ENCODE data around the gene MRPS21.

Gene MRPS21

GRCh38 chr1:150293433-150294253 is at the start of gene MRPS21:
Gene MRPS21 (plus strand): TSS chr1:150293861. CDS start chr1:150294367, 506 bp downstream.
- DNase-seq (ENCODE audit: low read depth in 2 of 2) = peak; percentile 50 to 61

- DNase-seq (ENCODE audit: low read depth in 2 of 2) = no peak
Measured at GRCh38 chr1:150249936-150250335, 43.7 kb upstream of the MRPS21 start.

GRCh38 chr1:150256198-150256553 is 37.5 kb upstream of the MRPS21 start:
- DNase-seq (ENCODE audit: low read depth in 2 of 2) = no peak

GRCh38 chr1:150256554-150257341 is 36.9 kb upstream of the MRPS21 start:
- DNase-seq (ENCODE audit: low read depth in 2 of 2) = no peak

- DNase-seq (ENCODE audit: low read depth in 2 of 2) = no peak
Measured at GRCh38 chr1:150257624-150258585, 35.8 kb upstream of the MRPS21 start, which contains the start of gene CA14. Gene CA14 (plus strand): TSS chr1:150257774. CDS start chr1:150258129, 355 bp downstream.

GRCh38 chr1:150259217-150259616 is 34.4 kb upstream of the MRPS21 start:
- no peak for DNase-seq (ENCODE audit: low read depth in 2 of 2)

- no peak for DNase-seq (ENCODE audit: low read depth in 2 of 2)
Measured at GRCh38 chr1:150259758-150260669, 33.6 kb upstream of the MRPS21 start.

GRCh38 chr1:150261367-150261766 is 32.3 kb upstream of the MRPS21 start:
- DNase-seq (ENCODE audit: low read depth in 2 of 2) = no peak

GRCh38 chr1:150262388-150263320 is 31.0 kb upstream of the MRPS21 start:
- no peak for DNase-seq (ENCODE audit: low read depth in 2 of 2)

- DNase-seq (ENCODE audit: low read depth in 2 of 2) = no peak
Measured at GRCh38 chr1:150263549-150263948, 30.1 kb upstream of the MRPS21 start.

GRCh38 chr1:150267896-150268295 is 25.8 kb upstream of the MRPS21 start:
- DNase-seq (ENCODE audit: low read depth in 2 of 2) = no peak

- DNase-seq (ENCODE audit: low read depth in 2 of 2) = no peak
Measured at GRCh38 chr1:150268340-150268704, 25.3 kb upstream of the MRPS21 start.

GRCh38 chr1:150268705-150269403 is 24.8 kb upstream of the MRPS21 start, which contains the start of gene APH1A:
Gene APH1A (minus strand): TSS chr1:150269016. CDS start chr1:150268810, 206 bp downstream.
- DNase-seq (ENCODE audit: low read depth in 2 of 2) = peak; percentile 76 to 77

- no peak for DNase-seq (ENCODE audit: low read depth in 2 of 2)
Measured at GRCh38 chr1:150269451-150269850, 24.2 kb upstream of the MRPS21 start.

GRCh38 chr1:150271291-150271959 is 22.2 kb upstream of the MRPS21 start:
- DNase-seq (ENCODE audit: low read depth in 2 of 2) = no peak

GRCh38 chr1:150273311-150273710 is 20.4 kb upstream of the MRPS21 start:
- DNase-seq (ENCODE audit: low read depth in 2 of 2) = no peak

- DNase-seq (ENCODE audit: low read depth in 2 of 2) = no peak
Measured at GRCh38 chr1:150280138-150280707, 13.4 kb upstream of the MRPS21 start.

- DNase-seq (ENCODE audit: low read depth in 2 of 2) = peak; percentile 15 to 35
Measured at GRCh38 chr1:150281221-150281757, 12.4 kb upstream of the MRPS21 start.

Measured in stimulated activated CD4-positive, alpha-beta T cell treated with anti-CD3 and anti-CD28 coated beads, Interleukin-1b, Interleukin-23, amount 100 ng/mL, for 1 hour (primary cell).